ENCODE results near the gene CASKIN2.

DNA sequence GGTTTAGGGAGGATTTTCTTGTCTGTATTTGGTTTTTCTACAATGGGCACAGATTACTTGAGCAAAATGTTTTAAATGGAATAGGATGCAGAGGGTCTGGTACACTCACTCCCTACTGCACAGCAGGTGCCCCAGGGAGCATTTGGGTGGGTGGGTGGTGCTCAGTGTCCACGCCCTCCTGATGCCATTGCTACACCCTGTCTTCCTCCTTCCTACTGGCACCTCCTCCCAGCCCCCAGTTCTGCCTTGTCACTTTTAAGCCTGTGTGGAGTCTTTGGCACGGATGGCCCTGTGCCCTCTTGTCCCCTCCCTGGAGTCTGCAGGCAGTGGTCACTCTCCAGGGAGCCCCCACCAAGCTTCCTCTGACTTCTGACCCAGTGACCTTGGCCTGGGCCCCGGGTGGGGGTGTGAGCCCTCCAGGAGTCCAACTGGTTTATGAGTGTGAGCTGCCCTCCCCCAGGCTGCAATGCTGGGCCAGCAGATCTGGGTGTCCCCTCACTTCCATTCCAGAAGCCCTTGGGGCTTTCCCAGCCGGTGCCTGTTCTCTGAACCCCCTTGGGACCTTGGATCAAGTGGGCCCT, 25.7 kb upstream of the CASKIN2 start:
- TF ChIP-seq, protein P1, sequence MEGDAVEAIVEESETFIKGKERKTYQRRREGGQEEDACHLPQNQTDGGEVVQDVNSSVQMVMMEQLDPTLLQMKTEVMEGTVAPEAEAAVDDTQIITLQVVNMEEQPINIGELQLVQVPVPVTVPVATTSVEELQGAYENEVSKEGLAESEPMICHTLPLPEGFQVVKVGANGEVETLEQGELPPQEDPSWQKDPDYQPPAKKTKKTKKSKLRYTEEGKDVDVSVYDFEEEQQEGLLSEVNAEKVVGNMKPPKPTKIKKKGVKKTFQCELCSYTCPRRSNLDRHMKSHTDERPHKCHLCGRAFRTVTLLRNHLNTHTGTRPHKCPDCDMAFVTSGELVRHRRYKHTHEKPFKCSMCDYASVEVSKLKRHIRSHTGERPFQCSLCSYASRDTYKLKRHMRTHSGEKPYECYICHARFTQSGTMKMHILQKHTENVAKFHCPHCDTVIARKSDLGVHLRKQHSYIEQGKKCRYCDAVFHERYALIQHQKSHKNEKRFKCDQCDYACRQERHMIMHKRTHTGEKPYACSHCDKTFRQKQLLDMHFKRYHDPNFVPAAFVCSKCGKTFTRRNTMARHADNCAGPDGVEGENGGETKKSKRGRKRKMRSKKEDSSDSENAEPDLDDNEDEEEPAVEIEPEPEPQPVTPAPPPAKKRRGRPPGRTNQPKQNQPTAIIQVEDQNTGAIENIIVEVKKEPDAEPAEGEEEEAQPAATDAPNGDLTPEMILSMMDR (IDR thresholded peaks at IDR 0.05; ENCODE audit: low read depth, low read length, missing input control), result no peak
- TF ChIP-seq GABPA (IDR thresholded peaks at IDR 0.05 in 1 of 2, conservative IDR thresholded peaks at IDR 0.05 in 1 of 2) (no peak), SP1 (IDR thresholded peaks at IDR 0.05) (no peak), JUND (IDR thresholded peaks at IDR 0.05) (no peak), RAD21 (IDR thresholded peaks at IDR 0.05) (no peak), YY1 (IDR thresholded peaks at IDR 0.05) (no peak)
- TF ChIP-seq, protein P2, sequence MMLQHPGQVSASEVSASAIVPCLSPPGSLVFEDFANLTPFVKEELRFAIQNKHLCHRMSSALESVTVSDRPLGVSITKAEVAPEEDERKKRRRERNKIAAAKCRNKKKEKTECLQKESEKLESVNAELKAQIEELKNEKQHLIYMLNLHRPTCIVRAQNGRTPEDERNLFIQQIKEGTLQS (IDR thresholded peaks at IDR 0.05), result no peak
- TF ChIP-seq, protein P3, sequence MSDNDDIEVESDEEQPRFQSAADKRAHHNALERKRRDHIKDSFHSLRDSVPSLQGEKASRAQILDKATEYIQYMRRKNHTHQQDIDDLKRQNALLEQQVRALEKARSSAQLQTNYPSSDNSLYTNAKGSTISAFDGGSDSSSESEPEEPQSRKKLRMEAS (IDR thresholded peaks at IDR 0.05), result no peak
- TF ChIP-seq, protein P4, sequence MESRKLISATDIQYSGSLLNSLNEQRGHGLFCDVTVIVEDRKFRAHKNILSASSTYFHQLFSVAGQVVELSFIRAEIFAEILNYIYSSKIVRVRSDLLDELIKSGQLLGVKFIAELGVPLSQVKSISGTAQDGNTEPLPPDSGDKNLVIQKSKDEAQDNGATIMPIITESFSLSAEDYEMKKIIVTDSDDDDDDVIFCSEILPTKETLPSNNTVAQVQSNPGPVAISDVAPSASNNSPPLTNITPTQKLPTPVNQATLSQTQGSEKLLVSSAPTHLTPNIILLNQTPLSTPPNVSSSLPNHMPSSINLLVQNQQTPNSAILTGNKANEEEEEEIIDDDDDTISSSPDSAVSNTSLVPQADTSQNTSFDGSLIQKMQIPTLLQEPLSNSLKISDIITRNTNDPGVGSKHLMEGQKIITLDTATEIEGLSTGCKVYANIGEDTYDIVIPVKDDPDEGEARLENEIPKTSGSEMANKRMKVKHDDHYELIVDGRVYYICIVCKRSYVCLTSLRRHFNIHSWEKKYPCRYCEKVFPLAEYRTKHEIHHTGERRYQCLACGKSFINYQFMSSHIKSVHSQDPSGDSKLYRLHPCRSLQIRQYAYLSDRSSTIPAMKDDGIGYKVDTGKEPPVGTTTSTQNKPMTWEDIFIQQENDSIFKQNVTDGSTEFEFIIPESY (IDR thresholded peaks at IDR 0.05), result no peak

Measured in liver (tissue), 3 donors.